ENCODE results near the gene TGM5. TPM values are rescaled to one million over a fixed set of nuclear protein-coding genes. Genes with fewer than 3 reads are reported as not detected.
"Not testable (repeated sequence)": the region's sequence is repeated elsewhere in the genome, so short reads cannot be mapped to it uniquely, and the experiment has no call there.

Gene TGM5
- polyA plus RNA-seq, 1 experiment, result not detected

- H3K27me3 ChIP-seq (ENCODE audit: control insufficient read depth, insufficient read depth, low read length), result peaks cover 25% of the 10 kb centered on the region
- CTCF ChIA-PET, result interaction anchor here (0.9 to 1.3 kb wide), 3 partner anchors 9 to 52 kb away, joined by 3 to 4 read pairs (median 3); no protein-coding TSS in a partner anchor
- H3K9me3 ChIP-seq (ENCODE audit: control insufficient read depth, insufficient read depth, low read length), result no peaks in the 10 kb centered on the region
Observed at GRCh38 chr15:43276563-43277200, 10.0 kb upstream of the TGM5 start.

GRCh38 chr15:43275740-43276562 is 9.2 kb upstream of the TGM5 start:
- peaks cover 29% of the 10 kb centered on the region for H3K27me3 ChIP-seq (ENCODE audit: control insufficient read depth, insufficient read depth, low read length)
- ChIA-PET CTCF (interaction anchor here (0.6 to 1.1 kb wide), 3 partner anchors 9 to 180 kb away, joined by 3 read pairs; no protein-coding TSS in a partner anchor), POLR2A (no interaction called here)
- no peak for TF ChIP-seq CTCF (IDR thresholded peaks at IDR 0.05; ENCODE audit: low read depth, low read length)
- H3K27ac ChIP-seq (ENCODE audit: low read depth, low read length), result no peak overlapping the region
- no peak for DNase-seq (ENCODE audit: low read depth, low spot score)
- H3K9me3 ChIP-seq (ENCODE audit: control insufficient read depth, insufficient read depth, low read length), result no peaks in the 10 kb centered on the region
- no peak overlapping the region for H3K4me3 ChIP-seq (ENCODE audit: low read depth, low read length)

More at GRCh38 chr15:43276563-43277200, 10.0 kb upstream of the TGM5 start:
- Histone ChIP-seq H3K27ac (ENCODE audit: low read depth, low read length) (no peak overlapping the region), H3K4me3 (ENCODE audit: low read depth, low read length) (no peak overlapping the region)
- POLR2A ChIA-PET, result no interaction called here
- TF ChIP-seq CTCF (IDR thresholded peaks at IDR 0.05; ENCODE audit: low read depth, low read length), result no peak
- DNase-seq (ENCODE audit: low read depth, low spot score), result no peak

DNA sequence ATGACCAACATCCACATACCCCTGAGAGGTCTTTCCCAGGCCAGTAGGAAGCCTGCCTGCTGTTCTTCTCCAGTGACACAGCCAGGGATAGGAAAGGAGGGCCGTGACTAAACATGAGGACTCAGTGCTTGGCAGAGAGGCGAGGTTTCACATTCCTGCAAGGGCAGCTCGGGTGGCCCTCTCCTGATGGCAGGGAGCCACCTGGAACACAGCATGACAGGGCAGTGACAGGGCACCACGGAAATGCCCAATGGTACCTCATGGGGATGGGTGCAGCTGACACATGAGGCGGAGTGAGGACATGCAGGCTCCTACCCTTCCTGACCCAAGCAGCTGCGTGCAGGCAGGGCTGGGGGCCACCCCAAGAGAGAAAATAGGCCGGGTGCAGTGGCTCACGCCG is 7.4 kb upstream of the TGM5 start:
- H3K27me3 ChIP-seq (ENCODE audit: control insufficient read depth, insufficient read depth, low read length), result peaks cover 34% of the 10 kb centered on the region
- H3K4me3 ChIP-seq (ENCODE audit: low read depth, low read length), result no peak overlapping the region
- POLR2A ChIA-PET, result no interaction called here
- H3K27ac ChIP-seq (ENCODE audit: low read depth, low read length), result no peak overlapping the region
- no peaks in the 10 kb centered on the region for H3K9me3 ChIP-seq (ENCODE audit: control insufficient read depth, insufficient read depth, low read length)
- no peak for DNase-seq (ENCODE audit: low read depth, low spot score)
- CTCF ChIA-PET, result no interaction called here
- TF ChIP-seq CTCF (IDR thresholded peaks at IDR 0.05; ENCODE audit: low read depth, low read length), result no peak

- no peak for TF ChIP-seq CTCF (IDR thresholded peaks at IDR 0.05; ENCODE audit: low read depth, low read length)
- Histone ChIP-seq H3K27me3 (ENCODE audit: control insufficient read depth, insufficient read depth, low read length) (peaks cover 34% of the 10 kb centered on the region), H3K4me3 (ENCODE audit: low read depth, low read length) (no peak overlapping the region), H3K27ac (ENCODE audit: low read depth, low read length) (no peak overlapping the region), H3K9me3 (ENCODE audit: control insufficient read depth, insufficient read depth, low read length) (no peaks in the 10 kb centered on the region)
- CTCF ChIA-PET, result interaction anchor here (0.5 to 1.1 kb wide), 2 partner anchors 12 to 958 kb away, joined by 3 to 4 read pairs; no protein-coding TSS in a partner anchor
- POLR2A ChIA-PET, result no interaction called here
- DNase-seq (ENCODE audit: low read depth, low spot score), result no peak
Observed at GRCh38 chr15:43273243-43273642, 6.5 kb upstream of the TGM5 start.

- POLR2A ChIA-PET, CTCF ChIA-PET: not testable (repeated sequence)
- peaks cover 36% of the 10 kb centered on the region for H3K27me3 ChIP-seq (ENCODE audit: control insufficient read depth, insufficient read depth, low read length)
Observed at GRCh38 chr15:43271908-43272307, 5.2 kb upstream of the TGM5 start.

More at GRCh38 chr15:43271908-43272307, 5.2 kb upstream of the TGM5 start:
- DNase-seq (ENCODE audit: low read depth, low spot score); H3K4me3 ChIP-seq (ENCODE audit: low read depth, low read length); H3K9me3 ChIP-seq (ENCODE audit: control insufficient read depth, insufficient read depth, low read length); H3K27ac ChIP-seq (ENCODE audit: low read depth, low read length): not testable (repeated sequence)

Data from AG04450 (cell line).